ENCODE measurements around the gene HOXD8. TPM values are rescaled to one million over a fixed set of nuclear protein-coding genes. Genes with fewer than 3 reads are reported as not detected.

Gene HOXD8
- total and polyA plus RNA-seq, 10 of the 15 experiments (the other 5 are each of a cell fraction or from before 2014, with no cell fraction given) = not detected

- Histone ChIP-seq H3K9ac (ENCODE audit: control insufficient read depth, insufficient read depth, low read length) (no peak overlapping the region), H3K4me1 (ENCODE audit: control insufficient read depth, insufficient read depth, low read length) (no peaks in the 10 kb centered on the region), H3K4me2 (ENCODE audit: control insufficient read depth, insufficient read depth) (no peak overlapping the region), H3K36me3 (ENCODE audit: control insufficient read depth in 2 of 2, insufficient read depth in 2 of 2, low read length in 1 of 2) (no peaks in the 10 kb centered on the region), H3K27me3 (replicated peaks in 1 of 2; ENCODE audit: control insufficient read depth in 2 of 2, insufficient read depth in 2 of 2, low read length in 1 of 2) (peaks cover 10 to 28% of the 10 kb centered on the region in 2 experiments), H3K27ac (ENCODE audit: control insufficient read depth, insufficient read depth) (no peak overlapping the region), H3K9me3 (replicated peaks; ENCODE audit: control insufficient read depth, insufficient read depth, low read length) (peaks cover 1% of the 10 kb centered on the region; the same call in 2 of the 3 replicates), H3K4me3 (no peak overlapping the region), H3K79me2 (ENCODE audit: control insufficient read depth, insufficient read depth, low read length) (no peaks in the 10 kb centered on the region), H2AFZ (ENCODE audit: control insufficient read depth, low read depth, low read length) (no peak overlapping the region), H4K20me1 (ENCODE audit: control insufficient read depth, insufficient read depth) (no peaks in the 10 kb centered on the region)
- intact Hi-C loops (cut with micrococcal nuclease; ENCODE audit: unreplicated experiment) = loop anchor here (2.0 to 5.0 kb wide), 6 partner anchors 329 to 1037 kb away; no protein-coding TSS in a partner anchor
- no peak for TF ChIP-seq ASH2L (IDR thresholded peaks at IDR 0.05; ENCODE audit: borderline replicate concordance, low read depth)
- TF ChIP-seq KAT2A (conservative IDR thresholded peaks at IDR 0.05; ENCODE audit: control insufficient read depth, low read depth, low read length) = no peak
- no peak for TF ChIP-seq PKNOX1 (IDR thresholded peaks at IDR 0.05)
- TF ChIP-seq ZNF207 (IDR thresholded peaks at IDR 0.05; ENCODE audit: borderline replicate concordance) = no peak
- no peak for TF ChIP-seq YBX1 (IDR thresholded peaks at IDR 0.05)
- no peak for TF ChIP-seq TBL1XR1 (IDR thresholded peaks at IDR 0.05; ENCODE audit: low read depth, low read length)
- TF ChIP-seq MEF2A (IDR thresholded peaks at IDR 0.05; ENCODE audit: insufficient read depth, low read depth, low read length) = no peak
- TF ChIP-seq CBX3 (IDR thresholded peaks at IDR 0.05; ENCODE audit: borderline replicate concordance, low read depth) = no peak
- no peak for TF ChIP-seq POLR2AphosphoS2 (IDR thresholded peaks at IDR 0.05; ENCODE audit: low read depth, low read length)
- no peak for TF ChIP-seq CHD2 (IDR thresholded peaks at IDR 0.05; ENCODE audit: borderline replicate concordance, low read depth, low read length)
- TF ChIP-seq PML (IDR thresholded peaks at IDR 0.05; ENCODE audit: low read length) = no peak
- TF ChIP-seq JUND (IDR thresholded peaks at IDR 0.05; ENCODE audit: low read depth, low read length) = no peak
- TF ChIP-seq MTA2 (IDR thresholded peaks at IDR 0.05; ENCODE audit: low read depth) = no peak
- no peak for TF ChIP-seq FOXM1 (IDR thresholded peaks at IDR 0.05; ENCODE audit: low read depth, low read length)
- no peak for TF ChIP-seq SRF (IDR thresholded peaks at IDR 0.05; ENCODE audit: low read depth in 2 of 2, low read length in 2 of 2)
- TF ChIP-seq PAX8 (IDR thresholded peaks at IDR 0.05) = no peak
- TF ChIP-seq ZBTB4 (CRISPR knock-in tag; IDR thresholded peaks at IDR 0.05) = no peak
- DNase-seq (ENCODE audit: low read depth, low spot score) (no peak), ATAC-seq (no peak), FAIRE-seq (no peak)
- in situ Hi-C loops (cut with MboI) = loop anchor here (5.0 to 25.0 kb wide), 4 partner anchors 512 to 1212 kb away; no protein-coding TSS in a partner anchor
- BruUV-seq (replicated peaks) = no TSS peak
- ChIA-PET RAD21 (ENCODE audit: unreplicated experiment) (interaction anchor here (0.7 to 3.7 kb wide), 3 partner anchors 428 to 1023 kb away, joined by 3 to 17 read pairs (median 16); no protein-coding TSS in a partner anchor), CTCF (interaction anchor here (0.8 to 4.3 kb wide), 9 partner anchors 15 to 1024 kb away, joined by 3 to 79 read pairs (median 17); no protein-coding TSS in a partner anchor), POLR2A (no interaction called here), SMC1A (ENCODE audit: uncharacterized antibody, unreplicated experiment) (interaction anchor here (0.7 to 3.1 kb wide), 5 partner anchors 15 to 526 kb away, joined by 4 to 37 read pairs (median 9); no protein-coding TSS in a partner anchor)
- 26% methylated on average over 6 of the region's 6 CpGs for WGBS (ENCODE audit: insufficient coverage, insufficient replicate concordance, low lambda C conversion rate, missing lambda C conversion rate)
Observed at GRCh38 chr2:176125772-176126054, 3.8 kb upstream of the HOXD8 start.
